Hematopoietic multipotent progenitor cell treated with erythropoietin and hydrocortisone succinate and interleukin-3 and kit ligand, for 15 days (in vitro differentiated cells): ENCODE measurements around the gene TXNRD2.

Experiments used
- DNase-seq: peaks from one replicate; pipeline ENCODE4 v3.0.0-alpha.2; 2015; ENCODE audit warnings: low spot score

TXNRD2 gene

DNA sequence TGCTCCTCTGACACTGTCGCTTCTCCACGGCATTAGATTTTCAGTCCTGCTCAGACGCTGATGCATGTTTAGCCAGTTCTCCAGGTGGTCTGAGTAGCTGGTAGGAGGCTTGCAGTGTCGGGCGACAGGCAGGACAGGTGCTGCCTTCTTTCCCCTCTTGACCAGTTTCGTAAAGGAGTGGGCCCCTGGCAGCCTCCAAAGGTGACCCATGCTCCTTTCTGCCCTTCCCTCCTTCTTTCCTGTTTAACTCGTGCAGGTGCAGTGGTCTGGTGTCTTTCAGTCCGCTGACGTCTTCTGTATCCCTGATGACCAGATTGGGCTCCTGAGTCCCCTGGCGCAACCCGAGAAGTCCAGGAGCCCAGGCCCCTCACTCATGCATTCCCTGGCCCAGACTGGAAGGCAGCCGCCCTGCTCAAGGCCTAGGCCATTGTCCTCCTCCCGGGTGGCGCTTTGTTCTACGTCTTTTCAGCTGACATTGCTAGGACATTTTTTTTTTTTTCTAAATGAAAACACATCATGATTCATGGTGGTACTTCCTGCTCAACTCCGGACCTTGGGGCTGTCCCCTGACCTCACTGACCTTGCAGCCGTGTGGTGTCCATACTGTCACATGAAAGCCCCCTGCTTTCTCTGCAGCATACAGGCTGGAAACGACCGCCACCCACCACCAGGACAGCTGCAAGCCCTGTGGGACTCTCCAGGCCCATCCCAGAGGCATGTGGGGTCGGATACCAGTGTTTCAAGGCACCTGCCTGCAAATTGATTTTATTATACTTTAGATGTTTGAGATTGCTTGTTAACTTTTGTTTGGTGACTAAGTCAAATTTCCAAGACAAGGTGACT lies 25.5 kb upstream of the TXNRD2 start:
- DNase-seq = no peak

DNA sequence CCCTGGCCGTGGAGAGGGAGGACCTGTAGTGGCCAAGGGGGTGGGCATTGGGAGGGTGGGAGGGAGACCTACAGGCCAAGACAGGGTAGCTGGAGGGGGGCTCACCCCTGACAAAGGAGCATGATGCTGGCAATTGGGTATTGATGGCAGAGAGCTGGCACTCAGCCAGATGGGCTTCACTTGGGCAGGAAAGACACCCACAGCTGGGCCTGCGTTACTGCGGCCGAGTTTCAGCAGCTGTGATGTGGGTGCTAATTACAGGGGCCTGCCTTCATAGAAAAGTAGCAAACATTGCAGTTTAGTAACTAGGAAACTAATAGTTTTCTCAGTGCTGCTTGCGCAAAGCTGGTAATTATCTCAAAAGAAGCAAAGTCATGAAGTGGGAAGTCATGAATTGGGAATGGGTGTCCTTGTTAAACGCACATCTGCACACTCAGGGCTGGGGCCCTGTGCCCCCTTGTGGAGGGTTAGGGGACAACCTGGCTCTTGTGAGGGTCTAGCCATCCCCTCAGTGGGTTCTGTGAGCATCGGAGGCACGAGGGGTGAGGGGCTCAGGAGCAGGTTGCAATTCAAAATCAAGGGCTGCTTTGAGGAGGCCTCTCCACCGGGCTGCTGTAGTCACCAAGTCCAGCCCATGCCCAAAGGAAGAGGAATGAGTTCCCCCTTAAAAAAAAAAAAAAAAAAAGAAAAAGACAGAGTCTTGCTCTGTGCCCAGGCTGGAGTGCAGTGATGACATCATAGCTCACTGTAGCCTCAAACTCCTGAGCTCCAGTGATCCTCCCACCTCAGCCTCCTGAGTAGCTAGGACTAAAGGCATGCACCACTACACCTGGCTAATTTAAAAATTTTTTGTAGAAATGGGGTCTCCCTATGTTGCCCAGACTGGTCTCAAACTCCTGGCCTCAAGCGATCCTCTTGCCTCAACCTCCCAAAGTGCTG lies 24.4 kb upstream of the TXNRD2 start:
- no peak for DNase-seq

DNA sequence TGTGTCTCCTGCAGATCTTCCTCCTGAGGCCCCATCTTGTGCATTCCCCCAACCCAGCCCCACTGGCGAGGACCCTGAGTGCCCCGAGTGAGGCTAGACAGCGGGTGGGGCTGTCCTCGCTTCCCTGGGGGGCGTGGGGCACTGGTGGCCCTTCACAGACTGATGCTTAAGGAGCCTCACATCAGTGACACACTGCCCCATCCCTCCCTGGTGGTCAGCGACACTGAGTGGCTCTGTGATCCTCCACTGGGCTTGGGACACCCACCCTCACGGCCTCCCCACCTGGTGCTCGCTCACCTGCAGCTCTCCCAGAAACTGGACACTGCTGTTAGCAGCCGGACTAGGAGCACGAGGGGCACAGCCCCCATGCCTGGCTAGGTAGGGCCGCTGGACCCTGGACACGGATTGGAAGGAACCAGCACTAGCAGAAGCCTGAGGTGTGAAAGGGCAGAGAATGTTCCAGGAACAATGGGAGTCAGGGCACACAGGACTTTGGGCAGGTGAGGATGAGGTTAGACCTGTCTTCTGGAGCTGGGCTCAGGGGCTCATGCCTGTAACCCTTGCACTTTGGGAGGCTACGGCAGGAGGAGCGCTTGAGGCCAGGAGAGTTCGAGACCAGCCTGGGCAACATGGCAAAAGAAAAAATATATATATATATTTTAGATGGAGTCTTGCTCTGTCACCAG lies 23.2 kb upstream of the TXNRD2 start:
- DNase-seq = no peak

DNA sequence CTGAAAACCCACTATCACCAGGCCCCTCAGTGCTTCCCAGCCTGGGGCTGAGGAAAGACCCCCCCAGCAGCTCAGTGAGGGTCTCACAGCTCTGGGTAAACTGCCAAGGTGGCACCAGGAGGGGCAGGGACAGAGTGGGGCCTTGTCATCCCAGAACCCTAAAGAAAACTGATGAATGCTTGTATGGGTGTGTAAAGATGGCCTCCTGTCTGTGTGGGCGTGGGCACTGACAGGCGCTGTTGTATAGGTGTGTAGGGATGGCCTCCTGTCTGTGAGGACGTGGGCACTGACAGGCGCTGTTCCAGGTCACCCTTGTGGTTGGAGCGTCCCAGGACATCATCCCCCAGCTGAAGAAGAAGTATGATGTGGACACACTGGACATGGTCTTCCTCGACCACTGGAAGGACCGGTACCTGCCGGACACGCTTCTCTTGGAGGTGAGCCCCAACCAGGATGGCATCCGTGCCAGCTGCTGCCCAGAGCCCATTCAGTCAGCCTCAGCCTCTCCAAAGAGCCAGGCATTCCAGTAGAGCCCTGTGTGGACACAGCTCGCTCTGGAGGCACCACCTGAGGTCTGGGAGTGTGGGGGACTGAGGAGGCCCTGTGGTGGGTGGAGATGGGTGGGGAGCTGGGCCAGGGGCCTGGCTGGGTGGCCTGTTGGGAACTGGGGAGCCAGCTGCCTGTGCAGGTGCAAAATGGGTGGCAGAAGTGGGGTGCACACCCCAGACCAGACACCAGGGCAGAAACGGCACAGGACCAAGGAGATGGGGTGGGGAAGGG lies 22.4 kb upstream of the TXNRD2 start:
- no peak for DNase-seq

DNA sequence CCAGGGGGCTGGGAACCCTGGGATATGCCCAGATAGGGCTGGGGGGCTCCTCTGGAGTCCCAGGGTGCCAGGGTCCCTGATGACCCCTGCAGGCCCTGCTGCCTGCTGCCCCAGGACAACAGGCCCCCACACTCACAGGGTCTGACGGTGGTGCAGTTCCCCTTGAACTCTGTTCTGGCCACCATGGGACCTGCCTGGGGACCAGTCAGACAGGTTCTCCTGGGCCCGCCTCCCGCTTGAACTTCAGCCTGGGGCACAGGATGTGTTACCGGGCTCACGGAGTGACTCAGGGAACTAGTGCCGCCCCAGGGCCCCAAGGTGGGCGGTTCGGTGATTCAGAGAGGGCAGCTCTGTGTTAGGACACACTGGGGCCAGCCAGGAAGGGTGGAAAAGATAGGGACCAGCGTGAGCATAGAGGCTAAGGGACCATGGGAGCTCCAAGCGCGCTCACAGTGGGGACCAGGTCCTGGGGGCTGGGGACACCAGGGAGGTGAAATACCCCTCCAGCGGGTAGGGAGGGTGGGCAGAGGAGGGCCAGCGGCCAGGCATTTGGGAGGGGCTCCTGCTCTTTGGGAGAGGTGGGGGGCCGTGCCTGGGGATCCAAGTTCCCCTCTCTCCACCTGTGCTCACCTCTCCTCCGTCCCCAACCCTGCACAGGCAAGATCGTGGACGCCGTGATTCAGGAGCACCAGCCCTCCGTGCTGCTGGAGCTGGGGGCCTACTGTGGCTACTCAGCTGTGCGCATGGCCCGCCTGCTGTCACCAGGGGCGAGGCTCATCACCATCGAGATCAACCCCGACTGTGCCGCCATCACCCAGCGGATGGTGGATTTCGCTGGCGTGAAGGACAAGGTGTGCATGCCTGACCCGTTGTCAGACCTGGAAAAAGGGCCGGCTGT lies 21.5 kb upstream of the TXNRD2 start:
- no peak for DNase-seq

DNA sequence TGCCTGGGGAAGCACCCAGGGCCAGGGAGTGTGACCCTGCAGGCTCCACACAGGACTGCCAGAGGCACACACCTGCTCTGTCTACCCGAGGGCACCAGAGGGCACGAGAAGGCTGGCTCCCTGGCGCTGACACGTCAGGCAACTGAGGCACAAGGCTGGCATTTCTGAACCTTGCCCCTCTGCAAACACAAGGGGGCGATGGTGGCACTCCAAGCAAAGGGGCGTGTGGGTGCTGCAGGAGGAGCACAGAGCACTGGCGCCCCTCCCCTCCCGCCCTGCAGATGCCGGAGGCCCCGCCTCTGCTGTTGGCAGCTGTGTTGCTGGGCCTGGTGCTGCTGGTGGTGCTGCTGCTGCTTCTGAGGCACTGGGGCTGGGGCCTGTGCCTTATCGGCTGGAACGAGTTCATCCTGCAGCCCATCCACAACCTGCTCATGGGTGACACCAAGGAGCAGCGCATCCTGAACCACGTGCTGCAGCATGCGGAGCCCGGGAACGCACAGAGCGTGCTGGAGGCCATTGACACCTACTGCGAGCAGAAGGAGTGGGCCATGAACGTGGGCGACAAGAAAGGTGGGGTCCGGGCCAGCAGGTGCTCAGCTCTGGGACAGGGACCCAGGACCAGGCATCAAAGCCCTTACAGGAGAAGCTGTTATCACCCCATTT lies 20.8 kb upstream of the TXNRD2 start:
- peak; percentile 83 for DNase-seq

DNA sequence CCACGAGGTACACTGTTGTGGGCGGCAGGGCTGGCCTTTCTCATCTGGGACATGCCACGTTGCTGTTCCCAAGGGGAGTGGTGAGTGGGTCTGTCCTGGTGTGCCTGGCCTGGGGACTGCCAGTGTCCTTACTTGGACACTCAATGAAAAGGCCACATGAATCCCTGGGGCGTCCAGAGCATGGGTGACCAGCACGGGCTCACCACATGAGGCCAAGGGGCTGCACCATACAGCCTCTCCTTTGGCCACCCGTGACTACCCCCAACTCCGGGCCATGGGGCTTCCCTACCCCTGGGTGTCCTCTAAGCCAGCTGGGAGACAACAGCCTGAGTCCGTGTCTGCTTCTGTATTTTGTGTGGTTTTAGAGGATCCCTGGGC lies 20.2 kb upstream of the TXNRD2 start:
- no peak for DNase-seq

DNA sequence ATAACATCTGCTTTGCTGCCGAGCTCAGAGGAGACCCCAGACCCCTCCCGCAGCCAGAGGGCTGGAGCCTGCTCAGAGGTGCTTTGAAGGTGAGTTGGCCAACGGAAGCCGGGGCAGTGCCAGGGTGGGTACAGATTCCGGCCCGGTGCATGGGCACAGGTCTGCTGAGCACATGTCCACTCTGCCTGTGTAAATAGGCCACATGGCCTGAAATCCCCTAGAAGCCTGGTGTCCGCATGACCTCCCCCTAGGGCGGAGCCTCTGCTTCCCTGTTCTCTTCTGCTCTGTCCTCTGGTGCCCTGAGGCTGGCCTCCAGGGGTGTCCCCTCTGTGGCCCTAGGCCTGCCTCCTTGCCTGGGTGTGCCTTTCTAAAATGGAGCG lies 19.6 kb upstream of the TXNRD2 start:
- no peak for DNase-seq

DNA sequence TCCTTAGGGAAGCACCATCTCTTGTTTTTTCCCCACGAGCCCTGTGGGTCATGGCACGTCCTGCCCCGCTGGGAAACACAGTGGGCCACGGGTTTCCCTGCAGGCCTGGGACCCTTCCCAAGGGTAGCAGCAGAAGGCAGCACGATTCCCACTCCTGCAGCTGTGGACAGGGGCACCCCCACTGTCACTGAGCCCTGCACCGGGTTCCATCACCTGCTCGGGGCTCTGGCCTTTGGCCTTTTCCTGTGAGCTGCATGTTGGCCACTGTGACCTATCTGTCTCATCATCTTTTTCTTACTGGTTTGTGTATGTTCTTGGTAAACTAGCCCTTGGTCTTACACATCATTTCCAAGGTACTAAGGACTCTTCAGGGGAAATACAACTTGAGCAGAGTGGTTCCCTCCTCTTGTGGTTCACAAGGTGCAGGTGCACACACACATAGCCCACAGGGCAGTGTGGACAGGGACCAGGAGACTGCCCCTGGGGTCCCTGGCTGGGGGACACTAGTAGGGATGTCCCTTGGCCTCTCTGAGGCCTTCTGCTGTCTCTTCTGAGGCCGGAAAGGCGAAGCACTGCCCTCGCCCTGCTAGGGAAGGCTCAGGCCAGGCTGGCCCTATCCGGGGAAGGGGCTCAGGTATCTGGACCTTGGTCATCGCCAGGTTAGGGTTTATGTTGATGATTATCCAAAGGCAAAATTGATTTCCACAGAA lies 19.0 kb upstream of the TXNRD2 start:
- DNase-seq = no peak

DNA sequence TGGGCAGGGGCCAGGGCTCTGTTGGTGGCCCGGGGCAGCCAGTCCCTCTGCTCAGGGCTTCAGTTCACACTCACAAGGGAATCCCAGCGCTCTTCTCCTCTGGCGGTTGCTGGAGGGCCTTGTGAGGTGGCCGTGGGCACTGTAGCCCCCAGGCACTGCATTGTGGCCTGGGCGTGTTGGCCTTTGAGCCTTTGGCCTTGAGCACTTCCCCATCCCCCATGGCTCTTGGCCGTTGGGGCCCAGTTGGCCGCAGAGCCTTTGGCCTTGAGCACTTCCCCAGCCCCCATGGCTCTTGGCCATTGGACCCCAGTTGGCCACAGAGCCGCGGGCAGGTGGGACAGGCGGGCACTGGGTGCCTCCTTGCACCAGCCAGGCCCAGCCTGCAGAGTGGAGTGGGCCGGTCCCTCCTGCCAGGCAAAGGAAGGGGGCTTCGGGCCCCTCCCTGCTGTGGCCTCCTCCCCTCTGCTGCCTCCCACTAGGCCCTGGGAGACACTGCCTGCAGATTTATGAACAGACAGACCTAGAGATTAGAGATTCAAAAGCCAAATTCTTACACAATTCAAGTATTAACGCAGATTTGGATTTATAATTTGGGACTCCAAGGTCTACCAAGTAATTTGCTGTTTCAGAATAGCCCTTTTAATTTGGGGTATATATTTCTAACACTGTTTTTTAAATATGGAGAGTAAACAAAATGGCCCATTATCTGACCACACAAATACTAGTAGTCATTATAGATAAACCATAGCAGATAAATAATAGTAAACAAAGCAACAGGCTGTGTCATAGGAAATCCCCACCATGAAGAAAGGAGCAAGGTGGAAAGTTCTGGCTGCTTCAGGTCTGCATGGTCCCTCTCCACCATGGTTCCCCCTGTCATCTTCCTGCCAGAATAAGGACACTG lies 18.2 kb upstream of the TXNRD2 start:
- no peak for DNase-seq

DNA sequence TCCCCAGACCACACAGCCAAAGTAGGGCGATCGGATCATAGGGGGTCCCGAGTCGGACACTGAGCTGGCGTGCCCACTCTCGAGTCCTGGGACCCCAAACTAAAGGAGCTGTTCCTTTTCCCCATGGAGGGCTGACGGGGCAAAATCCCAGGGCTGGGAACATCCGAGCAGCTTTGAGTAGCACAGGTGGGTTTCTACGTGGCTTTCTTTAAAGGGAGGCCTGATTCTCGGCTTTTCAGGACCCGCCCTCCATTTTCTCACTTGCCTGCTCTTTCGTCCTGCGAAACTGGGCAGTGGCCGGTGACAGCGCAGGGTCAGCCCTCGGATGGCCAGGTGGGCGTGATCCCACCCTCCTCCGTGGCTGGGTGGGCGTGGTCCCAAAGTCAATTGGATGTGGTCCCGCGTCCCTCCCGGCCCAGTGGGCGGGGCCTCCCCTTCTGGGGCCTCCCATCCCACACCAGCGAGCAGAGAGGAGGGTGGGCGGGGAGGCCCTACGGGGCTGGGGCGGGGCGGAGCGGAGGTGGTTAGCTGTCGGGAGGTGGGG lies 17.5 kb upstream of the TXNRD2 start:
- peak; percentile 37 for DNase-seq

DNA sequence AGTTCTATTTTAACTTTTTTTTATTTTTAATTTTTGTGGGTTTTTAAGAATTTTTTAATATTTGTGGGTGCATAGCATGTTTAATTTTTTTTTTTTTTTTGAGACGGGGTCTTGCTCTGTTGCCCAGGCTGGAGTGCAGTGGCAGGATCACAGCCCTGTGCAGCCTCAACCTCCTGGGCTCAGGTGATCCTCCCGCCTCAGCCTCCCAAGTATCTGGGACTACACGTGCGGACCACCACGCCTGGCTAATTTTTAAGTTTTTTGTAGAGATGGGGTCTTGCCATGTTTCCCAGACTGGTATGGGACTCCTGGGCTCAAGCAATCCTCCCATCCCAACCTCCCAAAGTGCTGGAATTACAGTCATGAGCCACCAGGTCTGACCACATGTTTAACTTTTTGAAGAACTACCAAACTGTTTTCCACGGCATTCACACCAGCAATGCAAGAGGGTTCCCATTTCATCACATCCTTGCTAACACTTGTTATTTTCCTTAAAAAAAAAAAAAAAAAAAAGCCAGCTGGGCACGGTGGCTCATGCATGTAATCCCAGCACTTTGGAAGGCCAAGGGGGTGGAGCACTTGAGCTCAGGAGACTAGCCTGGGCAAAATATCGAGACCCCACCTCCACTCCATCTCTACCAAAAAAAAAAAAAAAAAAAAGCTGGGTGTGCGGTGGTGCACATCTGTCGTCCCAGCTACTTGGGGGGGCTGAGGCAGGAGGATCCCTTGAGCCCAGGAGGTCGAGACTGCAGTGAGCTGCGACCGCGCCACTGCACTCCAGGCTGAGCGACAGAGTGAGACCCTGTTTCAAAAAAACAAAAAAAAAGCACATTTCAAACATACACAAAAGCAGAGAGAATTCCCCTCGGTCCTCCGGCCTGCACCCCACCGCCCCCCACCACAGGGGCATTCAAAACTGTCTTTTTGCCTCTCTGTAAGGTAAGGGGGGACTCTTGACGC lies 16.7 kb upstream of the TXNRD2 start:
- no peak for DNase-seq

DNA sequence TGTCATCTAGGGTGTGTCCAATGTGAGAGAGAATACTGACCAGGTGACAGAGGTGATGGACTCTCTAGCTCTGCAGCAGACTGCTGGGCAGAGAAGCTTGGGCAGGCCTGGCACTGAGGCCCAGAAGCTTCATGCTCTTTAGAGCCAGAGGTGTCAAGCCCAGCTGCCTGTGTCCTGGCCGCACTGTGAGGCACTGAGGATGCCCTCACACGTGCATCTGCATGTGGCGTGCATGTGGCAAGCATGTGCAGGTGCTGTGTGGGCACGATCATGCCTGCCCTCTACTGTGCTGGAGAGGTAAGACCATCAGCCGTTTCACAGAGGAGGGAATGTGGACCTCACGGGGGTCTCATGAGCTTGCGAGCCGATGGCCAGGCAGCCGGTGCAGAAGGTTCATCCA lies 15.8 kb upstream of the TXNRD2 start:
- DNase-seq = no peak

DNA sequence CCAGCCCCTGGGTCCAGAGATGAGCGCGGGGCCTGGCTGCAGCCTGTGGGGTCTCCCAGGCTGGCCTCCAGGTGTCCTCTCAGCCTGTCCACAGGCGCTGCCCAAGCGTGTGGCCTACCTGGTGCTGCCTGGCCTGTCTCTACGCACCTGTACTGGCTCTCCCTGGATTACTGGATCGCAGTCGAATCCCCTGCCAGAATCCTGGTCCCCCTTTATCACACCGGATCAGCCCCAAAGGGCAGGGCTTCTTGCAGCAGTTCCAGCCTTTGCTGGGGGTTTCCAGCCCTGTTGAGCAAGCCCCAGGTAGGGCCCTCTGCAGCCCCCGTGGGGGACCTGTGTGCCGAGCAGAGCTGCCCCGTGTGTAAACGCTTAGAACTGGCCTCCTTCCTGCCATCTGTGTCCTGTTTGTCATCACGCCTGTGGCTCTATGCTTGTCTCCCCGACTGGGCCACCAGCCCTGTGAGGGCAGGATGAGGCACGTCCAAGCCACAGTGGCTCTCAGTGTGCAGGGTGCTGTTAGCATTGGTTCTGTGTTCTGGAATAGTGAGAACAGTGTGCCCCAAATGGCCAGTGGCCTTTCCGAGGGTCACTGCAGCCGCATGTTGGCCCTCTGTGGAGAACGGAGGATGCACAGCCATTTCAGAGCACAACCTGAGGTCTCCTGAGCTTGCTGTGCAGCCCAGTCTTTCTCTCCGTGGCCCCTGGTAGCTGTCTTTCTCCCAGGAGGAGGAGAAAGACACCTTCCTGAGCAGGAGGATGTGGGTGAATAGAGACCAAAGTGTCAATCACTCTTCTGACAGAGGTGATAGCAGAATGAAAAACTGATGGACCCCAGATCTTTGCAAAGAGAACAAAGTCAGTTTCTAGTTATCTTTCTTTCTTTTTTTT lies 13.9 kb upstream of the TXNRD2 start:
- DNase-seq = no peak

DNA sequence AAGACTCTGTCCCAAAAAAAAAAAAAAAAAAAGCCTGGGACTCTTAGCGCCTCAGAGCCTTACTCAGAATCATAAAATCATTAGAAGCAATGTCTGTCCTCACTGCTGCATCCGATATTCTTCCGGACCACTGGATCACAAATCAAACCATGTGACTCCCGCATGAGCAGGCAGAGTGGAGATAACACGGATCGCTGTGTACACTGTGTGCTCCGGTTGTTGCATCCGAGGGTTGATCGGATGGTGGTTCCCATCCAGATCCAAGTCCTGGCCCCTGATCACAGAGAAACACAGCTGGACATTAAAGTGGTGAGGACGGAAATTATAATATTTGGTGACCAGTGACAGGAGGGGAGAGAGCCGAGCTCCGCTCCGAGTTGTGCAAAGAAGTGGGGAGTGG lies 9.7 kb upstream of the TXNRD2 start:
- DNase-seq = no peak
